Measurements from ENCODE around the gene BEGAIN. TPM values are rescaled to one million over a fixed set of nuclear protein-coding genes. Genes with fewer than 3 reads are reported as not detected.

The BEGAIN gene
- total RNA-seq, 3 donors from 2014 or later: 0.64 to 4.1 (median 2.0) TPM

DNA sequence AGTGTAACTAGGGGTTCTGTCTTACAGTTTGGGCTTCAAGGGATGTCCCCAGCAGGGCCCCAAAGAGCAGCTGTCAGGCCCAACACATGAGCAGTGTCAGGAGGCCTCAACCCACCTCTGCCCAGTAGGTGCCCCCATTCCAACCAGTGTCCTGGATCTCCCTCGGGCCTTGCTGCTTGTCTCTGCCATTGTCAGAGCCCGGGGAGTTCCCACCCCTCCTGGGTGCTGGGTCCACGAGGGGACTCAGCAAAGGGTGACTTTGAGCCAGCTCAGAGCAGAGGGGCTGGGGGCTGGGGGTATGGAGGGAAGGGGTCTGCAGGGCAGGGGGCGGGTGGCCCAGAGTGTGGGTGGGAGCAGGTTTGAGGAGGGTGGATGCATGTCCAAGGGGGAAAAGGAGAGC, 18.0 kb upstream of the BEGAIN start:
- DNase-seq (ENCODE audit: low spot score in 2 of 2): no peak
- peaks cover 3 to 12% of the 10 kb centered on the region in 2 donors for H3K9me3 ChIP-seq
- no peaks in the 10 kb centered on the region for H3K4me1 ChIP-seq
- no peak for TF ChIP-seq POLR2AphosphoS5 (IDR thresholded peaks at IDR 0.05)
- no peak for TF ChIP-seq POLR2A (IDR thresholded peaks at IDR 0.05)
- TF ChIP-seq, protein P1, sequence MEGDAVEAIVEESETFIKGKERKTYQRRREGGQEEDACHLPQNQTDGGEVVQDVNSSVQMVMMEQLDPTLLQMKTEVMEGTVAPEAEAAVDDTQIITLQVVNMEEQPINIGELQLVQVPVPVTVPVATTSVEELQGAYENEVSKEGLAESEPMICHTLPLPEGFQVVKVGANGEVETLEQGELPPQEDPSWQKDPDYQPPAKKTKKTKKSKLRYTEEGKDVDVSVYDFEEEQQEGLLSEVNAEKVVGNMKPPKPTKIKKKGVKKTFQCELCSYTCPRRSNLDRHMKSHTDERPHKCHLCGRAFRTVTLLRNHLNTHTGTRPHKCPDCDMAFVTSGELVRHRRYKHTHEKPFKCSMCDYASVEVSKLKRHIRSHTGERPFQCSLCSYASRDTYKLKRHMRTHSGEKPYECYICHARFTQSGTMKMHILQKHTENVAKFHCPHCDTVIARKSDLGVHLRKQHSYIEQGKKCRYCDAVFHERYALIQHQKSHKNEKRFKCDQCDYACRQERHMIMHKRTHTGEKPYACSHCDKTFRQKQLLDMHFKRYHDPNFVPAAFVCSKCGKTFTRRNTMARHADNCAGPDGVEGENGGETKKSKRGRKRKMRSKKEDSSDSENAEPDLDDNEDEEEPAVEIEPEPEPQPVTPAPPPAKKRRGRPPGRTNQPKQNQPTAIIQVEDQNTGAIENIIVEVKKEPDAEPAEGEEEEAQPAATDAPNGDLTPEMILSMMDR (IDR thresholded peaks at IDR 0.05): no peak
- H3K27ac ChIP-seq: no peak overlapping the region
- no peak overlapping the region for H3K4me3 ChIP-seq
- H3K27me3 ChIP-seq: no peaks in the 10 kb centered on the region
- no peaks in the 10 kb centered on the region for H3K36me3 ChIP-seq
- intact Hi-C loops (cut with DNase I; ENCODE audit: low total_unique reads): no loop called here

DNA sequence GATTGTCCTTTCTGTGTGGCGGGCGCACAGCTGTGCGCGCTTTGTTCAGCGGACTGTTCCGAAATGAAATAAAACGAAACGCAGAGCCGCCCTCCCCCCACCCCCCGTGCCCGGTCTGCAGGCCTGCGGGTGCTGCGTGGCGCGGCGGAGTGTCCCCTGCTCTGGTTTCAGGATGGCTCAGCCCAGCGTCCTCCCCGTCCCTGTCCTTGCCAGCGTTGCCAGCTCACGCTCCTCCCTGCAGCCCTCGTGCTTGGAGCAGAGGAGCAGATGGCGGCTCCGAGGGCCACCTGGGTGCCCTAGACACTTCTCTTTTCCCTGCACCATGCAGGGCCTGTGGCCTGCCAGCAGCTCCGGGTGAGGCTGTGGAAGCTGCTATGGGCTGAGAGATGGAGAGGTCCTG, 17.5 kb upstream of the BEGAIN start:
- intact Hi-C loops (cut with DNase I; ENCODE audit: low total_unique reads): no loop called here
- H3K4me1 ChIP-seq: no peaks in the 10 kb centered on the region
- TF ChIP-seq, protein P1 (IDR thresholded peaks at IDR 0.05): no peak
- TF ChIP-seq POLR2AphosphoS5 (IDR thresholded peaks at IDR 0.05): no peak
- TF ChIP-seq POLR2A (IDR thresholded peaks at IDR 0.05): no peak
- H3K27me3 ChIP-seq: no peaks in the 10 kb centered on the region
- no peak for DNase-seq (ENCODE audit: low spot score in 2 of 2)
- no peak overlapping the region for H3K4me3 ChIP-seq
- no peak overlapping the region for H3K27ac ChIP-seq
- no peaks in the 10 kb centered on the region for H3K36me3 ChIP-seq
- H3K9me3 ChIP-seq: peaks cover 3 to 12% of the 10 kb centered on the region in 2 donors

- intact Hi-C loops (cut with DNase I; ENCODE audit: low total_unique reads): no loop called here
- no peak for DNase-seq (ENCODE audit: low spot score in 2 of 2)
- H3K36me3 ChIP-seq: no peaks in the 10 kb centered on the region
Observed at GRCh38 chr14:100604121-100604501, 16.9 kb upstream of the BEGAIN start.

DNA sequence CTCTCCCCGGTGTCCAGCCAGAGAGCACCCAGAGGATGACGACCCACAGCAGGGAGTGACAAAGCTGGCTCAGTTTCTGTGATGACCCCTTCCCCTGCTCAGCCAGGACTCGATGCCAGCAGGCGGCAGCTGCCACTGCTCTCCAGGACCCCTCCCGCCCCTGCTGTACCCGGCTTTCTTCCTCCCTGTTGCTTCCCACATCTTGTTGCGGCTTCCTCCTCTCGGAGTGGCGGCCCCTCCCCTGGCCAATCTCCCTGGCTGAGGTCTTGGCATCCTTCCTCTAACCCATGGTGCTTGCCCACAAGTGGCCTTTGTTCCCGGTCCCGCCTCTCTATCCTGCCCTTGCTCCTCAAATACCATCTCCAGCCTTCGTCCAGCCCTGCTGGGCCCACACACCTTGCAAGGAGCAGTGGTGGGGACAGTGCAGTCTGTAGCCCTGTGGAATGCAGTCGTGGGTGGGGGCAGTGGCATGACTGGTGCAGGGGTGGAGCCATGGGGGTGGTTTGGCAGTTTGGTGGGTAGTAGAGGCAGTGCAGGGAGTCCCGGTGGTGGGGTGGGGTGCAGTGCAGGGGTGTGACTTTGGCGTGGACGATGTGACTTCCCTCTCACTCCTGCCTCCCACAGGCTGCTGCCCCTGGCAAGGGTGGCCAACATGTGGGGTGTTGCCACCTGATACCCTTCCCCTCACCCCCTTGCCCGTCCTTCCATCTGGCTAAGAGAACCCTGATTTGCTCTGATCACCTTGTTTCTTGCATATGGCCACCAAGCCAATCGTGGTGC, 16.3 kb upstream of the BEGAIN start:
- Histone ChIP-seq H3K27ac (no peak overlapping the region), H3K4me1 (no peaks in the 10 kb centered on the region), H3K4me3 (no peak overlapping the region), H3K27me3 (no peaks in the 10 kb centered on the region), H3K9me3 (peaks cover 3 to 12% of the 10 kb centered on the region in 2 donors), H3K36me3 (no peaks in the 10 kb centered on the region)
- TF ChIP-seq, protein P1 (IDR thresholded peaks at IDR 0.05): no peak
- TF ChIP-seq POLR2A (IDR thresholded peaks at IDR 0.05) (no peak), POLR2AphosphoS5 (IDR thresholded peaks at IDR 0.05) (no peak)
- intact Hi-C loops (cut with DNase I; ENCODE audit: low total_unique reads): no loop called here
- DNase-seq (ENCODE audit: low spot score in 2 of 2): no peak

More at GRCh38 chr14:100604121-100604501, 16.9 kb upstream of the BEGAIN start:
- Histone ChIP-seq H3K27me3 (no peaks in the 10 kb centered on the region), H3K27ac (no peak overlapping the region), H3K4me3 (no peak overlapping the region), H3K9me3 (peaks cover 3 to 12% of the 10 kb centered on the region in 2 donors), H3K4me1 (no peaks in the 10 kb centered on the region)
- TF ChIP-seq POLR2AphosphoS5 (IDR thresholded peaks at IDR 0.05): no peak
- TF ChIP-seq, protein P1 (IDR thresholded peaks at IDR 0.05): no peak
- TF ChIP-seq POLR2A (IDR thresholded peaks at IDR 0.05): no peak

- H3K4me1 ChIP-seq: no peaks in the 10 kb centered on the region
- no peak overlapping the region for H3K4me3 ChIP-seq
- H3K27ac ChIP-seq: no peak overlapping the region
- no peaks in the 10 kb centered on the region for H3K27me3 ChIP-seq
- DNase-seq (ENCODE audit: low spot score in 2 of 2): no peak
- TF ChIP-seq, protein P1 (IDR thresholded peaks at IDR 0.05): no peak
- TF ChIP-seq POLR2A (IDR thresholded peaks at IDR 0.05) (no peak), POLR2AphosphoS5 (IDR thresholded peaks at IDR 0.05) (no peak)
- no peaks in the 10 kb centered on the region for H3K36me3 ChIP-seq
- intact Hi-C loops (cut with DNase I; ENCODE audit: low total_unique reads): no loop called here
- H3K9me3 ChIP-seq: peaks cover 3 to 12% of the 10 kb centered on the region in 2 donors
Observed at GRCh38 chr14:100602621-100603230, 15.5 kb upstream of the BEGAIN start.

Measured in breast epithelium (tissue), 4 donors.